Subcutaneous adipose tissue (tissue), 4 donors: ENCODE results near the gene MYO16. TPM values are rescaled to one million over a fixed set of nuclear protein-coding genes. Genes with fewer than 3 reads are reported as not detected.

Source experiments
- CTCF ChIP-seq: fragments of 450-650 bp; IDR thresholded peaks from one replicate; pipeline ENCODE4 v1.5.1; 2016; ENCODE audit warnings: low read depth, mild to moderate bottlenecking, control low read depth, antibody characterized with exemption, moderate library complexity
- total RNA-seq, 4 donors: library from RNA; depleted of rRNA; stranded (reverse); fragments of >200 nt; gene quantifications; one replicate each; pipeline ENCODE4 v1.1.0, GENCODE V29; 2016

Gene MYO16
- total RNA-seq, 4 donors from 2014 or later: 0.44 to 1.1 (median 0.58) TPM

- TF ChIP-seq CTCF: no peak
These were observed 338.0 kb downstream of the MYO16 start for GRCh38 chr13:108967371-108967770.

GRCh38 chr13:108968566-108968965 is 339.2 kb downstream of the MYO16 start:
- TF ChIP-seq CTCF: no peak

DNA sequence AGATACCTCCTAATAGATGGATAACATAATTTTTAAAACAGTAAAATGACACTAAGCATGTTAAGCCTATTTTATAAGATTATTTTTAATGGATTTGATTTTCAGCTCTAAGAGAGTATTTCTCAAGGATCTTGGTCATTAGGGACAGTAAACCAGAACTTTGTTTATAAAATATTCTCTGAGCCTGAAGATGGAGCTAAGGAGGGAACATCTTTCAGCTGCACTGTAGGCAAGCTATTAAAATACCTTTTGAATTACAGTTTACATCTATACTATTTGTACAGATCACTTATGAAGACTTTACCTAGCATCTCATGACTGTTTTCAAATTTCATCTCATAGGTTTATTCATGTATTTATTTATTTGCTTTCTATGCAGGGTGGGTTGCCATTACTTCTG is 345.3 kb downstream of the MYO16 start:
- TF ChIP-seq CTCF: no peak

DNA sequence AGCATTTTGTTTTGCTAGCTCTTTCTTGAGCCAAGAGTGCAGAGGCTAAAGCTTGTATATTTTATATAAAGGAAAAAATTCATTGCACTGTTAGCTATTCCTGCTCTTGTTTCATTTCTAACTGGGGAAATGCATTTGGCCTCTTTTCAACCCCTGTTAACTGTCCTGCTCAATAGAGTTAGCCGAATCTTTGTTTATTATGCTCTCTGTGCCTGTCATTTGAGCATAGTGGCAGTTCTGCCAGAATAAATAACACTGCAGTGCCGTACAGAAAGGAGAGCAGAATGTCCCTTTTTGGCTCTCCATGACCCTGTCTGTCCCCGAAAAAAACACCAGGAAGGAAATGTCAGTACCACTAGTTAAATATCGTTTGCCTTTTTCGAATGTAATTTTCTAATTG is 350.8 kb downstream of the MYO16 start:
- TF ChIP-seq CTCF: no peak

- TF ChIP-seq CTCF: no peak
These were observed 352.0 kb downstream of the MYO16 start for GRCh38 chr13:108981407-108981806.

GRCh38 chr13:108983273-108983672 is 353.9 kb downstream of the MYO16 start:
- no peak for TF ChIP-seq CTCF

DNA sequence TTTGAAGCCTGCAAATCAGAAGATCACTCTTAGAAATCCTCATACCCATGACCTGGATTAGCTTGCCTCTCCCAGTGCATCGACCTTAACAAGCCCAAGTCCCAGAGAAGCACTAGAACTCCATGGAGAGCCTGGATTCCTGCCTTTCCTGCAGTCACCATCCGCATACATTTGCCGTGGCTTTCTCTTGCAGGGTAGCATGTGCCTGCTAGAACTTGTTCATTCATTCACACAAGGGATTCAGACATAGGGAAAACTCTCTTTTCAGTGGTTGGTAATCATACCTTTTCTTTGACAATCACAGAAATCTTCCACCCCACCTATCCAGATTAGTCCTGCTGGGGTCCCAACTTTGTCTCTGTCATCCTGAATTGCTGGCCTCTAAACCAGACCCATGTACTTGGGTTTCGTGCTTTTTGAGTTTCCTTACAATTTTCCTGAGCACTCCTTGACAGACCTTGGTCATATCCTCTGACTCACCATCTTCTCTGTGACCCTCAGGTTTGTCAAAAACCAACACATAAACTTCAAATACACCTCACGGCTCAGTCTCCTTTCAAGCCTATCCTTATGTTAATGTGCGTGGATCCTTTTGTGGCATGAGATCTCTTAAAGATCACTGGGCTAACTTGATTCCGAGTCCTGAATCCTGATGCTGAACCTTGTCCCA is 355.0 kb downstream of the MYO16 start:
- no peak for TF ChIP-seq CTCF
